Kidney (tissue), 14 donors: Measurements from ENCODE around the gene AGBL4. TPM values are rescaled to one million over a fixed set of nuclear protein-coding genes. Genes with fewer than 3 reads are reported as not detected.

ENCODE experiments used
- DNase-seq, 5 donors: peaks; one replicate each; pipeline ENCODE4 v3.0.0-alpha.2; 2013 to 2020
- FAIRE-seq: peaks from 2 replicates; lab custom pipeline; 2012; peaks lifted over from hg19 to GRCh38; lab: Jason Lieb, UNC
- H3K27ac ChIP-seq, 2 donors: one replicate each; pipeline ENCODE4 v1.7.0; 2013; ENCODE audit warnings: low read depth in 2 of 2, low read length in 2 of 2, inconsistent platforms in 1 of 2
- H3K27me3 ChIP-seq: one replicate; pipeline ENCODE4 v1.7.1; 2013; ENCODE audit warnings: low read length, inconsistent platforms; ENCODE audit not compliant: control insufficient read depth, insufficient read depth
- H3K36me3 ChIP-seq, 3 donors: one replicate each; pipeline versions ENCODE4 v1.7.0 to v1.7.1; 2013; ENCODE audit warnings: low read length in 3 of 3, control low read depth in 1 of 3, inconsistent platforms in 1 of 3; ENCODE audit not compliant: insufficient read depth in 3 of 3, control insufficient read depth in 2 of 3
- H3K4me1 ChIP-seq, 3 donors: one replicate each; pipeline versions ENCODE4 v1.7.0 to v1.7.1; 2013; ENCODE audit warnings: low read length in 3 of 3, inconsistent platforms in 1 of 3, low read depth in 1 of 3; ENCODE audit not compliant: control insufficient read depth in 2 of 3, insufficient read depth in 2 of 3
- H3K4me3 ChIP-seq, 3 donors: one replicate each; pipeline versions ENCODE4 v1.7.0 to v1.8.1; 2013; ENCODE audit warnings: low read length in 3 of 3, control low read depth in 1 of 3, inconsistent platforms in 1 of 3
- H3K9ac ChIP-seq, 3 donors: one replicate each; pipeline versions ENCODE4 v1.7.0 to v1.7.1; 2013; ENCODE audit warnings: low read length in 3 of 3, control low read depth in 1 of 3, inconsistent platforms in 1 of 3
- H3K9me3 ChIP-seq, 3 donors: one replicate each; pipeline versions ENCODE4 v1.7.0 to v1.7.1; 2013; ENCODE audit warnings: low read length in 3 of 3, control low read depth in 1 of 3, inconsistent platforms in 1 of 3; ENCODE audit not compliant: control insufficient read depth in 2 of 3, insufficient read depth in 1 of 3
- CTCF ChIP-seq: IDR thresholded peaks from 3 replicates; pipeline ENCODE4 v1.5.1; 2012; ENCODE audit warnings: mild to moderate bottlenecking, moderate library complexity, borderline replicate concordance; ENCODE audit not compliant: insufficient read depth; ENCODE audit errors: extremely low read depth
- intact Hi-C: fragments of 100-400 bp; cut with DNase I; formaldehyde crosslinking; loops from one replicate; pipeline ENCODE4 v1.11.1; 2022
- polyA plus RNA-seq: library from polyadenylated mRNA; stranded (reverse); fragments of 350-450 nt; fragmentation: Illumina TruSeq; extraction: RNeasy Lipid Tissue Mini Kit (QIAGEN cat#74804); gene quantifications from one replicate; pipeline ENCODE4 v1.2.3, GENCODE V29; 2014; ENCODE audit warnings: low read depth, low replicate concordance; ENCODE audit not compliant: insufficient read depth
- total RNA-seq: library from RNA; stranded (reverse); fragmentation: NEBNext Ultra II Directional; extraction: Animal tissue kit (Norgen Biotek cat#: 25700); gene quantifications from one replicate; pipeline ENCODE4 v1.2.1, GENCODE V29; 2021
- donor health status: control.
- donor health status: control.
- donor health status: control.
- donor health status: control.
- donor health status: control.
- donor health status: DM: yes; HTN: yes; CAD: no.
- donor health status: Normal renal cell carcinoma (clear cell type).

AGBL4 gene
- total and polyA plus RNA-seq, 2 donors from 2014 or later = 1.5 to 2.7 TPM

DNA sequence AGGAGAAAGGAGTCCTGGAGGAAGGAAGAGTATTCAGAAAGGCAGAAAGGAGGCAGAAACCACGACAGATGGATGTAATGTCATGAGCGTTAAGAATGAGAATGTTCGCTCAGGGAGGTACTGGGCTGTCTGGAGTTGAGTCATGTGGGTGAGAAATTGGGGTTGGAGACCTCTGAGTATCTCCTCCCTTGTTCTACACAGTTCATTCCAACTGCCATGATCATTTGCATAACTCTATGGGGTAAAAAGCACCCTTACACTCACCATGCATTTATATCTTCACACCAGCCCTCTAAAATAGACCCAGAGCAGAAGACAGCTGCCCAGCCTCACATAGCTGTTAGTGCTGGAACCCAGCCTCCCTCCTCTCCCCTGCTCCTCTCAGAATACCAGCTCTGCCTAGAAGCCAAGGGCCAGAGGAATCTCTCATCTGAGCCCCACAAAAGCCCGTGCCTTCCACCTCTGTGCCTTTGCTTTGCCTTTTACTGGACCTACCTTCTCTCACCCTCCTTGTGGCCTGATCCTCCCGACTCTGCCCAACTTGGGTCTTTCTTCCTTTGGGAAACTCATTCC lies 1332.2 kb downstream of the AGBL4 start:
- FAIRE-seq (no peak), DNase-seq (peak in 1 of 5 donors; percentile 22)
- no peaks in the 10 kb centered on the region for H3K27me3 ChIP-seq
- intact Hi-C loops = loop anchor here (10.0 kb wide), 1 partner anchor 117 kb away; no protein-coding TSS in a partner anchor
- H3K36me3 ChIP-seq = no peaks in the 10 kb centered on the region
- H3K9ac ChIP-seq = no peak overlapping the region
- no peak overlapping the region for H3K4me3 ChIP-seq
- H3K27ac ChIP-seq = no peak overlapping the region
- H3K4me1 ChIP-seq = peaks cover 0 to 20% (median 10%) of the 10 kb centered on the region in 3 donors
- no peaks in the 10 kb centered on the region for H3K9me3 ChIP-seq
- TF ChIP-seq CTCF = no peak

DNA sequence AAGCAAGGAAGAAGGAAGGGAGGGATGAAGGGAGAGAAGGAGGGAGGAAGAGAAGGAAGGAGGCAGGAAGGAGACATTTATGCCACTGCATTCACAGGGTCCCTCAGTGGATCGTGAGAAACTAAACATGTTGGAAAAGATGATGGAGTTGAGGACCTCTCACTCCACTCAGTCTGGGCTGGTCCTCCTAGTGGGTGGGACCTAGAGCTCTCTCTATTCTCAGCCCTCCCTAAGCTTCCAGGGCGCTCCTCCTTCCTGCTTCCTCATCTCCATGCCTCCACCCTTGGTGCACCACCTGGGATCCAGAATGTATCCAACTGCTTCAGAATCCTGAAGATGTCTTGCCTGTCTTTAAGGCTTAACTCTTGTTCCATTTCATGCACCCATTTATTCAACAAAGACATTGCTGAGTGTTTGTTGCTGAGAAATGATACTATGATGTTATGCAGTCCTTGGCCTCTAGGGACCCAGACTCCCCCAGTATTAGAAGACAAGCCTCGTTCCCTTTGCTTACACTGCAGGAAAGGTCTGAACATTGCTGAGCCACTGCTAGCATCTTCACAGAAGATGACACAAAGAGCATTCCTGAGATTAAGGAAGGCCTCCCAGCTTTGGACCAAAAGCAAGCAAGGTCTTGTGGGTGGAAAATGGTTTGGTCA lies 1335.5 kb downstream of the AGBL4 start:
- H3K36me3 ChIP-seq = no peaks in the 10 kb centered on the region
- FAIRE-seq = no peak
- peak overlapping the region in 1 of 3 donors; percentile 28 for H3K9ac ChIP-seq
- H3K4me3 ChIP-seq = no peak overlapping the region
- TF ChIP-seq CTCF = peak; percentile 24
- H3K27ac ChIP-seq = peak overlapping the region; percentile 79
- DNase-seq = peak in 2 of 5 donors; percentile 25 to 39
- peaks cover 0 to 28% (median 22%) of the 10 kb centered on the region in 3 donors for H3K4me1 ChIP-seq
- H3K27me3 ChIP-seq = no peaks in the 10 kb centered on the region
- H3K9me3 ChIP-seq = no peaks in the 10 kb centered on the region
- intact Hi-C loops = no loop called here

GRCh38 chr1:48687282-48688045 lies 1336.3 kb downstream of the AGBL4 start:
- intact Hi-C loops = no loop called here
- Histone ChIP-seq H3K9me3 (no peaks in the 10 kb centered on the region), H3K27me3 (no peaks in the 10 kb centered on the region), H3K4me1 (peaks cover 0 to 28% (median 21%) of the 10 kb centered on the region in 3 donors), H3K4me3 (no peak overlapping the region), H3K9ac (peak overlapping the region in 1 of 3 donors; percentile 28), H3K36me3 (no peaks in the 10 kb centered on the region), H3K27ac (peak overlapping the region; percentile 79)
- DNase-seq = peak; percentile 73 to 85 (median 75)
- peak; percentile 11 for TF ChIP-seq CTCF
- FAIRE-seq = no peak
